ENCODE data around the gene TMEM200A.

The TMEM200A gene

GRCh38 chr6:130379223-130379622, 13.4 kb downstream of the TMEM200A start:
- FAIRE-seq, result no peak

GRCh38 chr6:130381012-130381411, 15.2 kb downstream of the TMEM200A start:
- FAIRE-seq, result no peak

- FAIRE-seq, result no peak
These were observed 15.9 kb downstream of the TMEM200A start for GRCh38 chr6:130381459-130382380.

GRCh38 chr6:130382872-130383490, 17.2 kb downstream of the TMEM200A start:
- no peak for FAIRE-seq

- FAIRE-seq, result no peak
These were observed 19.4 kb downstream of the TMEM200A start for GRCh38 chr6:130385064-130385695.

- no peak for FAIRE-seq
These were observed 23.3 kb downstream of the TMEM200A start for GRCh38 chr6:130389142-130389541.

- FAIRE-seq, result no peak
These were observed 25.1 kb downstream of the TMEM200A start for GRCh38 chr6:130390890-130391289.

- FAIRE-seq, result no peak
These were observed 27.5 kb downstream of the TMEM200A start for GRCh38 chr6:130393306-130393705.

- no peak for FAIRE-seq
These were observed 28.4 kb downstream of the TMEM200A start for GRCh38 chr6:130394246-130394645.

- no peak for FAIRE-seq
These were observed 29.3 kb downstream of the TMEM200A start for GRCh38 chr6:130395164-130395563.

- no peak for FAIRE-seq
These were observed 30.9 kb downstream of the TMEM200A start for GRCh38 chr6:130396722-130397121.

GRCh38 chr6:130405549-130405948, 39.7 kb downstream of the TMEM200A start:
- no peak for FAIRE-seq

GRCh38 chr6:130407032-130407431, 41.2 kb downstream of the TMEM200A start:
- no peak for FAIRE-seq

GRCh38 chr6:130409418-130410100, 43.7 kb downstream of the TMEM200A start:
- FAIRE-seq, result no peak

- FAIRE-seq, result no peak
These were observed 45.7 kb downstream of the TMEM200A start for GRCh38 chr6:130411481-130411880.

GRCh38 chr6:130412556-130413290, 46.9 kb downstream of the TMEM200A start:
- no peak for FAIRE-seq

- no peak for FAIRE-seq
These were observed 52.1 kb downstream of the TMEM200A start for GRCh38 chr6:130417951-130418350.

GRCh38 chr6:130420911-130421310, 55.1 kb downstream of the TMEM200A start:
- no peak for FAIRE-seq

GRCh38 chr6:130421585-130421984, 55.8 kb downstream of the TMEM200A start:
- FAIRE-seq, result no peak

- no peak for FAIRE-seq
These were observed 57.2 kb downstream of the TMEM200A start for GRCh38 chr6:130423044-130423443.

GRCh38 chr6:130424710-130425109, 58.9 kb downstream of the TMEM200A start:
- no peak for FAIRE-seq

- FAIRE-seq, result no peak
These were observed 59.7 kb downstream of the TMEM200A start for GRCh38 chr6:130425537-130425936.

All from A204.1 (cell line).